ENCODE measurements around the gene THYN1.

GRCh38 chr11:134290646-134291045 is 37.5 kb upstream of the THYN1 start:
- TF ChIP-seq CTCF (conservative IDR thresholded peaks at IDR 0.05; ENCODE audit: low read depth, low read length) (no peak), EZH2 (IDR thresholded peaks at IDR 0.05; ENCODE audit: low read length, unreplicated experiment) (no peak), EZH2phosphoT487 (IDR thresholded peaks at IDR 0.05; ENCODE audit: borderline replicate concordance, low read length) (no peak)

Data from PC-3 (cell line).